HG02763 (cell line): ENCODE data around the gene STXBP5L.
"Not testable (repeated sequence)": the region's sequence is repeated elsewhere in the genome, so short reads cannot be mapped to it uniquely, and the experiment has no call there.

Source experiments
- ATAC-seq: cut with Tn5 transposase; IDR thresholded peaks from one replicate; pipeline ENCODE4 v1.9.1; 2021; ENCODE audit warnings: mild to moderate bottlenecking, moderate library complexity; ENCODE audit not compliant: unreplicated experiment

STXBP5L gene

GRCh38 chr3:120908030-120908794 is at the start of gene STXBP5L:
Gene STXBP5L (plus strand): TSS chr3:120908205. CDS start chr3:120909579, 1,374 bp downstream.
- ATAC-seq: peak; percentile 95

GRCh38 chr3:120858521-120858920 is 49.5 kb upstream of the STXBP5L start:
- ATAC-seq: no peak

GRCh38 chr3:120864541-120864940 is 43.5 kb upstream of the STXBP5L start:
- no peak for ATAC-seq

GRCh38 chr3:120875507-120875906 is 32.5 kb upstream of the STXBP5L start:
- ATAC-seq: no peak

- no peak for ATAC-seq
Observed at GRCh38 chr3:120875989-120876388, 32.0 kb upstream of the STXBP5L start.

GRCh38 chr3:120879411-120879810 is 28.6 kb upstream of the STXBP5L start:
- ATAC-seq: no peak

GRCh38 chr3:120892921-120893320 is 15.1 kb upstream of the STXBP5L start:
- ATAC-seq: no peak

- no peak for ATAC-seq
Observed at GRCh38 chr3:120894316-120895057, 13.5 kb upstream of the STXBP5L start.

GRCh38 chr3:120901716-120902115 is 6.3 kb upstream of the STXBP5L start:
- not testable (repeated sequence) for ATAC-seq

- ATAC-seq: no peak
Observed at GRCh38 chr3:120903221-120903620, 4.8 kb upstream of the STXBP5L start.

- peak; percentile 16 for ATAC-seq
Observed at GRCh38 chr3:120907659-120908029, 361 bp upstream of the STXBP5L start.

GRCh38 chr3:120908795-120909601 is 993 bp downstream of the STXBP5L start:
- no peak for ATAC-seq

GRCh38 chr3:120909602-120909878 is 1.5 kb downstream of the STXBP5L start:
- ATAC-seq: no peak

GRCh38 chr3:120926146-120926545 is 18.1 kb downstream of the STXBP5L start:
- ATAC-seq: no peak

GRCh38 chr3:120928991-120929390 is 21.0 kb downstream of the STXBP5L start:
- no peak for ATAC-seq

GRCh38 chr3:120931593-120931992 is 23.6 kb downstream of the STXBP5L start:
- ATAC-seq: no peak

- no peak for ATAC-seq
Observed at GRCh38 chr3:120956143-120956542, 48.1 kb downstream of the STXBP5L start.

GRCh38 chr3:120982608-120983320 is 74.8 kb downstream of the STXBP5L start:
- no peak for ATAC-seq

- ATAC-seq: no peak
Observed at GRCh38 chr3:120983321-120983665, 75.3 kb downstream of the STXBP5L start.

GRCh38 chr3:120983841-120984240 is 75.8 kb downstream of the STXBP5L start:
- no peak for ATAC-seq

- no peak for ATAC-seq
Observed at GRCh38 chr3:120985242-120985641, 77.2 kb downstream of the STXBP5L start.
